Measurements from ENCODE around the gene OSBPL10. TPM values are rescaled to one million over a fixed set of nuclear protein-coding genes. Genes with fewer than 3 reads are reported as not detected.

OSBPL10 gene
- total RNA-seq, 4 donors from 2014 or later: 20.4 to 44.4 (median 30.2) TPM

DNA sequence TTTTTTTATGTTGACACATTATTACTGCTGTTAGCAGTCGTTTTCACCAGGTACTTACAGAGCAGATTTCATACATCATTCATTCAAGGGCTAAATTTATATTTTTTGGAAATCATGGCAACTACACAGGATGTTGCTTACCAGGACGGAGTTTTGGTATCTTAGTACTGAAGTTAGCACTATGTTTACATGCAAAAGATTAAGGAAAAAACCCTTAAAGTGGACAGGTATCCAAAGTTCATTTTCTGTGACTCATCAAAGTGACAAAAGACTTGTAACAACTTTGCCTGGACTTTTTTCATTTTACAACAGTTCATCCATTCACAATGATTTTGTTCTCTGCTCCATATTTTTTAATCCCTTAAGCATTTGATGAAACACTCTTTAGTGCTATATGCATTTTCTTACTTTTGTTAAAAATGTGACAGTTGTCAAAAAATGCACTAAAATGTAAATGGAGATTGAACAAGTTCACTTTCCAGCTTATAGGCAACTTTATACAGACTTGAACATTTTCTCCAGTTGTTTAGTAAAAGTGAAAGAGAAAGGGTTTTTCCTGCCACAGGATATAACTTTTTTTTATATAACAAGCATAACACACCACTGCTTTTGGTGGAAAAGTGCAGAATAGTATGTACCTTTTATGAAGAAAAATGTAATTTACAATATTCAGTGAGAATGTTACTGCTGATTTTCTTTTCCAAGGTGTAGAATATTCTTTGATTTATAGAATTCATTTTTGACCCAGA is 344.2 kb downstream of the OSBPL10 start:
- TF ChIP-seq, protein P1, sequence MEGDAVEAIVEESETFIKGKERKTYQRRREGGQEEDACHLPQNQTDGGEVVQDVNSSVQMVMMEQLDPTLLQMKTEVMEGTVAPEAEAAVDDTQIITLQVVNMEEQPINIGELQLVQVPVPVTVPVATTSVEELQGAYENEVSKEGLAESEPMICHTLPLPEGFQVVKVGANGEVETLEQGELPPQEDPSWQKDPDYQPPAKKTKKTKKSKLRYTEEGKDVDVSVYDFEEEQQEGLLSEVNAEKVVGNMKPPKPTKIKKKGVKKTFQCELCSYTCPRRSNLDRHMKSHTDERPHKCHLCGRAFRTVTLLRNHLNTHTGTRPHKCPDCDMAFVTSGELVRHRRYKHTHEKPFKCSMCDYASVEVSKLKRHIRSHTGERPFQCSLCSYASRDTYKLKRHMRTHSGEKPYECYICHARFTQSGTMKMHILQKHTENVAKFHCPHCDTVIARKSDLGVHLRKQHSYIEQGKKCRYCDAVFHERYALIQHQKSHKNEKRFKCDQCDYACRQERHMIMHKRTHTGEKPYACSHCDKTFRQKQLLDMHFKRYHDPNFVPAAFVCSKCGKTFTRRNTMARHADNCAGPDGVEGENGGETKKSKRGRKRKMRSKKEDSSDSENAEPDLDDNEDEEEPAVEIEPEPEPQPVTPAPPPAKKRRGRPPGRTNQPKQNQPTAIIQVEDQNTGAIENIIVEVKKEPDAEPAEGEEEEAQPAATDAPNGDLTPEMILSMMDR (IDR thresholded peaks at IDR 0.05): no peak
- no peak for TF ChIP-seq POLR2A (IDR thresholded peaks at IDR 0.05)
- intact Hi-C loops (cut with DNase I; ENCODE audit: low total_unique reads): no loop called here
- no peak for DNase-seq (ENCODE audit: low spot score in 2 of 2)

DNA sequence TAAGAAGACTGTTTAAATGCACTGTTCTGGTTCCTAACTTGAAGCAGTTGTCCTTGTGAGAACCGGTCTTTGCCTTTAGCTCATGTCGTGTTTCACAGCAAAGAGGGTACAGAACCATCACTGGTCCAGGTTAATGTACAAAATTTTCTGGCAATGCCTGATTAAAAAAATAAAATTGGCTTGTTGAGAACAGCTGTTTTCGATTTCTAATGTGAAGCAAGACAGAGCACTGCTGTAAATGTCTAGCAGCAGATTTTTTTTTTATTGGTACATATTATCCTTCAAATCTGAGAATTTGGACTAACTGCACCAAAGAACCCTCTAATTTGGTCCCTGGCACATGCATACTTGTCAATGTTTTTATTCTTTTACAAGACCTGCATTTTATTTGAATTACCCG is 345.0 kb downstream of the OSBPL10 start:
- intact Hi-C loops (cut with DNase I; ENCODE audit: low total_unique reads): no loop called here
- H3K4me3 ChIP-seq (ENCODE audit: low read depth, poor library complexity, severe bottlenecking): no peak overlapping the region
- TF ChIP-seq, protein P1 (IDR thresholded peaks at IDR 0.05): no peak
- no peak for TF ChIP-seq POLR2A (IDR thresholded peaks at IDR 0.05)
- DNase-seq (ENCODE audit: low spot score in 2 of 2): no peak
- WGBS, 2 donors: 70% methylated on average over 4 of the region's 4 CpGs

More for the DNA sequence above, 344.2 kb downstream of the OSBPL10 start:
- 55 to 62% methylated on average over 2 of the region's 2 CpGs for WGBS, 2 donors
- H3K4me3 ChIP-seq (ENCODE audit: low read depth, poor library complexity, severe bottlenecking): no peak overlapping the region

DNA sequence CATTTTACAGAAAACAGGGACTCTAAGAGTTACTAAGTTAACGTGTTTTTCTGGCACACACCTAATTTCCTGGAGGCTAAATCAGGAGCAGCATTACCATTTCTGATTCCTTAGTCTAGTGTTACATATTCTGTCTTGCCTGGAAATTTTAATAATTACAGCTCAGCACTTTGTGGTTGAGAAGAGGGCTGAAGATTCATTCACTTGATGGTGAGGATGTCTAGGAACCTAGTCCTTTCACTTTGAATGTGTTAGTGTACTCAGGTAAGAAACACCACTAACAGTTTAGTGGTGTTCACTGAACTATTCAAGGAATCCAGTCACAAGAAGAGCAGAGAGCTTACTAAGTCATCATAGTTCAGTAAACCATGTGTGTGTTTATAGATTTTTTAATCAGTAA is 345.5 kb downstream of the OSBPL10 start:
- DNase-seq (ENCODE audit: low spot score in 2 of 2): no peak
- intact Hi-C loops (cut with DNase I; ENCODE audit: low total_unique reads): no loop called here
- TF ChIP-seq, protein P1 (IDR thresholded peaks at IDR 0.05): no peak
- TF ChIP-seq POLR2A (IDR thresholded peaks at IDR 0.05): no peak
- WGBS, 2 donors: 22 to 23% methylated on average over 1 of the region's 1 CpG
- no peak overlapping the region for H3K4me3 ChIP-seq (ENCODE audit: low read depth, poor library complexity, severe bottlenecking)

DNA sequence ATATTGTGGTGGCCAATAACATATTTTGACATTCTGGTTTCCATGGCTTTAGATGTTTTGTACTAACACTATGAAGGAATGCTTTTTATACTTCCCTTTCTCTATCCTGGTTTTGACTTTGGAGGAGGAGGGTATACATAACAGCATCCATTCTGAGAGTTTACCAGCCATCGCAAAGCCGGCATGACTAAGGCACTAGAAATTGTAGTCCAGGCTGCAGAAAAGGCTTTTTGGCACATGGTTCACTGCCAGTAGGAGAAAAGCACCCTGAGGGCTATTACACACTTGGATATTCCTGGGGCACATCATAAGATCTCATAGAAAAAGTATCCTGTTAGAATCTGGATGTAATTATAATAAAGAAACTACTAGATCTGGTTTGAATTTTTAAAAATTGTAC is 346.6 kb downstream of the OSBPL10 start:
- H3K4me3 ChIP-seq (ENCODE audit: low read depth, poor library complexity, severe bottlenecking): no peak overlapping the region
- TF ChIP-seq, protein P1 (IDR thresholded peaks at IDR 0.05): no peak
- TF ChIP-seq POLR2A (IDR thresholded peaks at IDR 0.05): no peak
- no peak for DNase-seq (ENCODE audit: low spot score in 2 of 2)
- 22 to 26% methylated on average over 2 of the region's 2 CpGs for WGBS, 2 donors
- intact Hi-C loops (cut with DNase I; ENCODE audit: low total_unique reads): no loop called here

DNA sequence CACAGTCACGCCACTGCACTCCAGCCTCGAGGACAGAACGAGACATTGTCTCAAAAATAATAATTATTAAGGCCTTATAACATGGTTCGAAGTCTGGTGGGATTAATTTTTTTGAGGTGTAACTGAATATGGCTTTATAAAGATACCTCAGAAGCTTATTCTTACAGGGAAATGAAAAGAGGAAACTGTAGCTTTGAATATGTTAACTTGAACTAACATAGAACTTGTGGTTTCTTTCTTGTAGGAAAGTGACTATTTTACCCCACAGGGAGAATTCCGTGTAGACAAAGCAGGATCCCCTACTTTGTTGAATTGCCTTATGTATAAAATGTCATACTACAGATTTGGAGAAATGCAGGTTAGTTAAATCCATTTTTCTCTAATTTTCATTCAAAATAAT is 352.0 kb downstream of the OSBPL10 start:
- H3K4me3 ChIP-seq (ENCODE audit: low read depth, poor library complexity, severe bottlenecking): no peak overlapping the region

More for the DNA sequence above, 352.0 kb downstream of the OSBPL10 start:
- intact Hi-C loops (cut with DNase I; ENCODE audit: low total_unique reads): no loop called here
- TF ChIP-seq POLR2A (IDR thresholded peaks at IDR 0.05): no peak
- TF ChIP-seq, protein P1 (IDR thresholded peaks at IDR 0.05): no peak
- 91 to 94% methylated on average over 5 of the region's 5 CpGs for WGBS, 2 donors
- no peak for DNase-seq (ENCODE audit: low spot score in 2 of 2)

Measured in lower leg skin (tissue), 4 donors.